22Rv1 (cell line): Measurements from ENCODE around the gene UIMC1.
"Not testable (repeated sequence)": the region's sequence is repeated elsewhere in the genome, so short reads cannot be mapped to it uniquely, and the experiment has no call there.

Experiments
- H3K27ac ChIP-seq: fragments of 450-650 bp; 2 replicates; pipeline ENCODE4 v1.5.1; 2017
- CTCF ChIP-seq: fragments of 450-650 bp; IDR thresholded peaks from 2 replicates; pipeline ENCODE4 v1.5.1; 2017; ENCODE audit warnings: mild to moderate bottlenecking
- ZFX ChIP-seq: fragments of 450-650 bp; IDR thresholded peaks from 2 replicates; pipeline ENCODE4 v1.6.1; 2017; ENCODE audit warnings: antibody characterized with exemption, borderline replicate concordance

Gene UIMC1

GRCh38 chr5:177006265-177006972 is at the start of gene UIMC1:
UIMC1 (minus strand) TSS chr5:177006779; CDS start chr5:176982615, 24,164 bp downstream.
- H3K27ac ChIP-seq, result peak within 1 kb of the TSS; percentile 82
- TF ChIP-seq ZFX, result 0 out of 2 replicates have a peak, but pooled peaks have one; percentile 28
- TF ChIP-seq CTCF, result no peak

GRCh38 chr5:177049285-177049684 is 42.7 kb upstream of the UIMC1 start:
- TF ChIP-seq ZFX (no peak), CTCF (no peak)
- no peak overlapping the region for H3K27ac ChIP-seq

- not testable (repeated sequence) for H3K27ac ChIP-seq
Observed at GRCh38 chr5:177048531-177048930, 42.0 kb upstream of the UIMC1 start.

GRCh38 chr5:177045631-177046030 is 39.1 kb upstream of the UIMC1 start:
- H3K27ac ChIP-seq, result no peak overlapping the region

GRCh38 chr5:177044641-177045040 is 38.1 kb upstream of the UIMC1 start:
- no peak overlapping the region for H3K27ac ChIP-seq
- TF ChIP-seq CTCF (no peak), ZFX (no peak)

More at GRCh38 chr5:177045631-177046030, 39.1 kb upstream of the UIMC1 start:
- TF ChIP-seq ZFX, result no peak
- TF ChIP-seq CTCF, result no peak

GRCh38 chr5:177043958-177044357 is 37.4 kb upstream of the UIMC1 start:
- no peak overlapping the region for H3K27ac ChIP-seq
- TF ChIP-seq ZFX, result no peak

- no peak overlapping the region for H3K27ac ChIP-seq
- TF ChIP-seq ZFX, result no peak
- no peak for TF ChIP-seq CTCF
Observed at GRCh38 chr5:177043114-177043513, 36.5 kb upstream of the UIMC1 start.

- no peak overlapping the region for H3K27ac ChIP-seq
- TF ChIP-seq CTCF, result no peak
- TF ChIP-seq ZFX, result no peak
Observed at GRCh38 chr5:177041936-177042335, 35.4 kb upstream of the UIMC1 start.
